Measurements from ENCODE around the gene ISCU. TPM values are rescaled to one million over a fixed set of nuclear protein-coding genes. Genes with fewer than 3 reads are reported as not detected.
"Not testable (repeated sequence)": the region's sequence is repeated elsewhere in the genome, so short reads cannot be mapped to it uniquely, and the experiment has no call there.

The ISCU gene
- total RNA-seq, 1 experiment from 2014 or later: 127 TPM

- no peak for DNase-seq (ENCODE audit: low read depth)
Measured at GRCh38 chr12:108570743-108571608, 8.6 kb downstream of the ISCU start.

GRCh38 chr12:108571609-108572165 is 9.3 kb downstream of the ISCU start:
- DNase-seq (ENCODE audit: low read depth): no peak

GRCh38 chr12:108572166-108572790 is 9.9 kb downstream of the ISCU start:
- peak; percentile 42 for DNase-seq (ENCODE audit: low read depth)

- no peak for DNase-seq (ENCODE audit: low read depth)
Measured at GRCh38 chr12:108573317-108573716, 10.9 kb downstream of the ISCU start.

- not testable (repeated sequence) for DNase-seq (ENCODE audit: low read depth)
Measured at GRCh38 chr12:108574276-108574675, 11.9 kb downstream of the ISCU start.

- DNase-seq (ENCODE audit: low read depth): no peak
Measured at GRCh38 chr12:108575199-108575912, 13.0 kb downstream of the ISCU start.

- DNase-seq (ENCODE audit: low read depth): no peak
Measured at GRCh38 chr12:108576660-108577234, 14.4 kb downstream of the ISCU start.

GRCh38 chr12:108577458-108577857 is 15.1 kb downstream of the ISCU start:
- no peak for DNase-seq (ENCODE audit: low read depth)

- no peak for DNase-seq (ENCODE audit: low read depth)
Measured at GRCh38 chr12:108578264-108578663, 15.9 kb downstream of the ISCU start.

GRCh38 chr12:108578813-108579212 is 16.4 kb downstream of the ISCU start:
- no peak for DNase-seq (ENCODE audit: low read depth)

- no peak for DNase-seq (ENCODE audit: low read depth)
Measured at GRCh38 chr12:108580531-108580930, 18.1 kb downstream of the ISCU start.

GRCh38 chr12:108581311-108582227 is 19.2 kb downstream of the ISCU start:
- DNase-seq (ENCODE audit: low read depth): no peak

GRCh38 chr12:108582509-108582908 is 20.1 kb downstream of the ISCU start:
- DNase-seq (ENCODE audit: low read depth): no peak

GRCh38 chr12:108582978-108583770 is 20.8 kb downstream of the ISCU start:
- no peak for DNase-seq (ENCODE audit: low read depth)

- DNase-seq (ENCODE audit: low read depth): no peak
Measured at GRCh38 chr12:108583991-108584390, 21.6 kb downstream of the ISCU start.

- no peak for DNase-seq (ENCODE audit: low read depth)
Measured at GRCh38 chr12:108584456-108585065, 22.2 kb downstream of the ISCU start.

- no peak for DNase-seq (ENCODE audit: low read depth)
Measured at GRCh38 chr12:108585864-108586263, 23.5 kb downstream of the ISCU start.

GRCh38 chr12:108586306-108586705 is 23.9 kb downstream of the ISCU start:
- DNase-seq (ENCODE audit: low read depth): no peak

- no peak for DNase-seq (ENCODE audit: low read depth)
Measured at GRCh38 chr12:108587826-108588225, 25.4 kb downstream of the ISCU start.
